ENCODE results near the gene CAPN12. TPM values are rescaled to one million over a fixed set of nuclear protein-coding genes. Genes with fewer than 3 reads are reported as not detected.

Gene CAPN12
- total and polyA plus RNA-seq, 2 experiments from 2014 or later: 19.1 to 20.5 TPM

GRCh38 chr19:38781058-38781457 lies 36.8 kb upstream of the CAPN12 start:
- H3K4me1 ChIP-seq (ENCODE audit: insufficient read depth): no peaks in the 10 kb centered on the region
- TF ChIP-seq ZNF462 (CRISPR knock-in tag; IDR thresholded peaks at IDR 0.05): no peak
- TF ChIP-seq NANOG (IDR thresholded peaks at IDR 0.05; ENCODE audit: borderline replicate concordance): no peak
- TF ChIP-seq EZH2 (IDR thresholded peaks at IDR 0.05; ENCODE audit: low read depth, unreplicated experiment): no peak
- TF ChIP-seq POLR2AphosphoS5 (IDR thresholded peaks at IDR 0.05; ENCODE audit: low read depth): no peak
- no peak for TF ChIP-seq ZNF114 (CRISPR knock-in tag; IDR thresholded peaks at IDR 0.05)
- no peak for TF ChIP-seq STAT1 (IDR thresholded peaks at IDR 0.05; ENCODE audit: unreplicated experiment)
- TF ChIP-seq CREB1 (CRISPR knock-in tag; IDR thresholded peaks at IDR 0.05; ENCODE audit: low read depth): no peak
- TF ChIP-seq ZNF331 (CRISPR knock-in tag; IDR thresholded peaks at IDR 0.05; ENCODE audit: low read depth): no peak
- TF ChIP-seq, protein P1, sequence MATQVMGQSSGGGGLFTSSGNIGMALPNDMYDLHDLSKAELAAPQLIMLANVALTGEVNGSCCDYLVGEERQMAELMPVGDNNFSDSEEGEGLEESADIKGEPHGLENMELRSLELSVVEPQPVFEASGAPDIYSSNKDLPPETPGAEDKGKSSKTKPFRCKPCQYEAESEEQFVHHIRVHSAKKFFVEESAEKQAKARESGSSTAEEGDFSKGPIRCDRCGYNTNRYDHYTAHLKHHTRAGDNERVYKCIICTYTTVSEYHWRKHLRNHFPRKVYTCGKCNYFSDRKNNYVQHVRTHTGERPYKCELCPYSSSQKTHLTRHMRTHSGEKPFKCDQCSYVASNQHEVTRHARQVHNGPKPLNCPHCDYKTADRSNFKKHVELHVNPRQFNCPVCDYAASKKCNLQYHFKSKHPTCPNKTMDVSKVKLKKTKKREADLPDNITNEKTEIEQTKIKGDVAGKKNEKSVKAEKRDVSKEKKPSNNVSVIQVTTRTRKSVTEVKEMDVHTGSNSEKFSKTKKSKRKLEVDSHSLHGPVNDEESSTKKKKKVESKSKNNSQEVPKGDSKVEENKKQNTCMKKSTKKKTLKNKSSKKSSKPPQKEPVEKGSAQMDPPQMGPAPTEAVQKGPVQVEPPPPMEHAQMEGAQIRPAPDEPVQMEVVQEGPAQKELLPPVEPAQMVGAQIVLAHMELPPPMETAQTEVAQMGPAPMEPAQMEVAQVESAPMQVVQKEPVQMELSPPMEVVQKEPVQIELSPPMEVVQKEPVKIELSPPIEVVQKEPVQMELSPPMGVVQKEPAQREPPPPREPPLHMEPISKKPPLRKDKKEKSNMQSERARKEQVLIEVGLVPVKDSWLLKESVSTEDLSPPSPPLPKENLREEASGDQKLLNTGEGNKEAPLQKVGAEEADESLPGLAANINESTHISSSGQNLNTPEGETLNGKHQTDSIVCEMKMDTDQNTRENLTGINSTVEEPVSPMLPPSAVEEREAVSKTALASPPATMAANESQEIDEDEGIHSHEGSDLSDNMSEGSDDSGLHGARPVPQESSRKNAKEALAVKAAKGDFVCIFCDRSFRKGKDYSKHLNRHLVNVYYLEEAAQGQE (IDR thresholded peaks at IDR 0.05; ENCODE audit: unreplicated experiment): no peak
- TF ChIP-seq, protein P2, sequence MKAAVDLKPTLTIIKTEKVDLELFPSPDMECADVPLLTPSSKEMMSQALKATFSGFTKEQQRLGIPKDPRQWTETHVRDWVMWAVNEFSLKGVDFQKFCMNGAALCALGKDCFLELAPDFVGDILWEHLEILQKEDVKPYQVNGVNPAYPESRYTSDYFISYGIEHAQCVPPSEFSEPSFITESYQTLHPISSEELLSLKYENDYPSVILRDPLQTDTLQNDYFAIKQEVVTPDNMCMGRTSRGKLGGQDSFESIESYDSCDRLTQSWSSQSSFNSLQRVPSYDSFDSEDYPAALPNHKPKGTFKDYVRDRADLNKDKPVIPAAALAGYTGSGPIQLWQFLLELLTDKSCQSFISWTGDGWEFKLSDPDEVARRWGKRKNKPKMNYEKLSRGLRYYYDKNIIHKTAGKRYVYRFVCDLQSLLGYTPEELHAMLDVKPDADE (IDR thresholded peaks at IDR 0.05): no peak
- TF ChIP-seq JUNB (IDR thresholded peaks at IDR 0.05; ENCODE audit: unreplicated experiment): no peak
- TF ChIP-seq EZH2phosphoT487 (IDR thresholded peaks at IDR 0.05; ENCODE audit: unreplicated experiment): no peak
- no peak for TF ChIP-seq CTCF (conservative IDR thresholded peaks at IDR 0.05; ENCODE audit: low read depth in 2 of 2)
- H3K27me3 Mint-ChIP-seq (ENCODE audit: insufficient read depth, low read depth, poor library complexity): peaks cover 7% of the 10 kb centered on the region
- H2AFZ ChIP-seq: no peak overlapping the region
- H3K9me3 Mint-ChIP-seq: no peaks in the 10 kb centered on the region
- H3K36me3 Mint-ChIP-seq (ENCODE audit: low read depth): no peaks in the 10 kb centered on the region
- H4K20me1 ChIP-seq (replicated peaks; ENCODE audit: insufficient read depth): no peaks in the 10 kb centered on the region
- H3K4me1 Mint-ChIP-seq: no peaks in the 10 kb centered on the region
- H3K9me2 ChIP-seq (ENCODE audit: insufficient read depth): no peaks in the 10 kb centered on the region
- no peak overlapping the region for H3K27ac ChIP-seq (ENCODE audit: low read depth)
- no peaks in the 10 kb centered on the region for H3K36me3 ChIP-seq (ENCODE audit: insufficient read depth)
- H3K27ac Mint-ChIP-seq: no peak overlapping the region
- H3K79me2 ChIP-seq (replicated peaks; ENCODE audit: insufficient read depth): no peaks in the 10 kb centered on the region
- no peak overlapping the region for H3K4me3 Mint-ChIP-seq
- 0 out of 2 replicates have a peak, but pooled peaks cover 2% of the 10 kb centered on the region for H3F3A ChIP-seq (replicated peaks; ENCODE audit: low read depth)
- ATAC-seq: no peak
- H3K4me3 ChIP-seq: no peak overlapping the region
- DNase-seq (ENCODE audit: low spot score): no peak
- H3K4me2 ChIP-seq: no peak overlapping the region
- no peaks in the 10 kb centered on the region for H3K27me3 ChIP-seq (ENCODE audit: insufficient read depth)
